ENCODE data around the gene CDH16. TPM values are rescaled to one million over a fixed set of nuclear protein-coding genes. Genes with fewer than 3 reads are reported as not detected.

CDH16 gene
- total and polyA plus RNA-seq, 7 donors: 0.53 to 3.3 (median 0.75) TPM; not detected in 2

GRCh38 chr16:66891797-66892196, 26.9 kb downstream of the CDH16 start:
- no peak for TF ChIP-seq CTCF (IDR thresholded peaks at IDR 0.05)
- intact Hi-C loops (cut with DNase I): loop anchor here (5.0 to 10.0 kb wide), 2 partner anchors 63 to 266 kb away; partner anchors contain the start of genes FBXL8 (in 1 of the 2) and TRADD (in 1 of the 2)
- Histone ChIP-seq H3K27ac (no peak overlapping the region), H3K36me3 (ENCODE audit: insufficient read depth in 1 of 2, low read depth in 1 of 2) (peaks cover 0 to 5% of the 10 kb centered on the region in 2 donors), H3K4me1 (no peaks in the 10 kb centered on the region), H3K4me3 (no peak overlapping the region), H3K27me3 (ENCODE audit: insufficient read depth in 3 of 3, low read length in 2 of 3) (no peaks in the 10 kb centered on the region), H3K9me3 (no peaks in the 10 kb centered on the region)
- 89 to 96% (median 92%) methylated on average over 6 of the region's 6 CpGs for WGBS, 3 donors
- no peak for DNase-seq
- ATAC-seq: no peak

GRCh38 chr16:66891360-66891759, 27.3 kb downstream of the CDH16 start:
- WGBS, 3 donors: 68 to 87% (median 72%) methylated on average over 4 of the region's 4 CpGs
- Histone ChIP-seq H3K27ac (no peak overlapping the region), H3K9me3 (no peaks in the 10 kb centered on the region), H3K27me3 (ENCODE audit: insufficient read depth in 3 of 3, low read length in 2 of 3) (no peaks in the 10 kb centered on the region), H3K4me1 (no peaks in the 10 kb centered on the region), H3K36me3 (ENCODE audit: insufficient read depth in 1 of 2, low read depth in 1 of 2) (peaks cover 0 to 9% of the 10 kb centered on the region in 2 donors), H3K4me3 (no peak overlapping the region)
- peak in 1 of 2 donors; percentile 4 for DNase-seq
- intact Hi-C loops (cut with DNase I): loop anchor here (5.0 to 10.0 kb wide), 2 partner anchors 63 to 266 kb away; partner anchors contain the start of genes FBXL8 (in 1 of the 2) and TRADD (in 1 of the 2)
- ATAC-seq: no peak
- no peak for TF ChIP-seq CTCF (IDR thresholded peaks at IDR 0.05)

- no peak for ATAC-seq
- no peaks in the 10 kb centered on the region for H3K9me3 ChIP-seq
- TF ChIP-seq CTCF (IDR thresholded peaks at IDR 0.05): no peak
- peak in 1 of 2 donors; percentile 8 for DNase-seq
- H3K4me3 ChIP-seq: no peak overlapping the region
- H3K27me3 ChIP-seq (ENCODE audit: insufficient read depth in 3 of 3, low read length in 2 of 3): no peaks in the 10 kb centered on the region
- no peak overlapping the region for H3K27ac ChIP-seq
- H3K36me3 ChIP-seq (ENCODE audit: insufficient read depth in 1 of 2, low read depth in 1 of 2): peaks cover 0 to 14% of the 10 kb centered on the region in 2 donors
- 45 to 62% (median 61%) methylated on average over 2 of the region's 2 CpGs for WGBS, 3 donors
- no peaks in the 10 kb centered on the region for H3K4me1 ChIP-seq
- intact Hi-C loops (cut with DNase I): loop anchor here (5.0 to 10.0 kb wide), 2 partner anchors 64 to 267 kb away; partner anchors contain the start of genes FBXL8 (in 1 of the 2) and TRADD (in 1 of the 2)
These were observed 27.9 kb downstream of the CDH16 start for GRCh38 chr16:66890799-66891198.

GRCh38 chr16:66889622-66890021, 29.1 kb downstream of the CDH16 start:
- ATAC-seq: peak in 1 of 4 donors; percentile 20
- no peaks in the 10 kb centered on the region for H3K9me3 ChIP-seq
- H3K4me1 ChIP-seq: no peaks in the 10 kb centered on the region
- H3K27me3 ChIP-seq (ENCODE audit: insufficient read depth in 3 of 3, low read length in 2 of 3): no peaks in the 10 kb centered on the region
- DNase-seq: no peak
- no peak for TF ChIP-seq CTCF (IDR thresholded peaks at IDR 0.05)
- H3K27ac ChIP-seq: no peak overlapping the region
- 30 to 67% (median 45%) methylated on average over 3 to 4 of the region's 4 CpGs for WGBS, 3 donors
- H3K36me3 ChIP-seq (ENCODE audit: insufficient read depth in 1 of 2, low read depth in 1 of 2): peaks cover 0 to 26% of the 10 kb centered on the region in 2 donors
- intact Hi-C loops (cut with DNase I): loop anchor here (5.0 to 10.0 kb wide), 2 partner anchors 65 to 268 kb away; partner anchors contain the start of genes FBXL8 (in 1 of the 2) and TRADD (in 1 of the 2)
- H3K4me3 ChIP-seq: no peak overlapping the region

Measured in psoas muscle (tissue), 8 donors.